ENCODE measurements around the gene TRERF1.

DNA sequence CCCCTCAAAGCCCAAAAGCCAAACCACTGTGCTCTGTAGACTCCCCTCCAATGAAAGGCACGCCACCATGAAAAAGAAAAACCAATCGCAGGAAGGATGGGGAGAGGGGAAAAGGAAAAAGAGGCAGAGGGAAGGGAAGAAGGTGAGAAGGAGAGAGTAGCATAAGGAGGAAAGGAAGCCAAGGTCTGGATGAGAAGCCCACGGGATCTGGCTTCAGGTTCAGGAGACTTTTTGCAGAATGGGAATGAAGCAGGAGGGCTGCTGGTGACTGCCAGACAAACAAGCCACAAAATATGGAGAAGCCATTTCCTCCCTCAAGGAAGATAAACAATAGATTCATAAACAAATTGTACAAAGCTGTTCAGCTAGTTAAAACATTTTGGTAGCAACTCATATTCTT lies 155.1 kb downstream of the TRERF1 start:
- TF ChIP-seq CTCF (IDR thresholded peaks at IDR 0.05; ENCODE audit: poor library complexity) (no peak), EZH2 (IDR thresholded peaks at IDR 0.05; ENCODE audit: borderline replicate concordance) (no peak), EZH2phosphoT487 (IDR thresholded peaks at IDR 0.05; ENCODE audit: low read depth, severe bottlenecking, unreplicated experiment) (no peak)
